Left lobe of liver (tissue), 2 donors: ENCODE measurements around the gene KRT6A. TPM values are rescaled to one million over a fixed set of nuclear protein-coding genes. Genes with fewer than 3 reads are reported as not detected.
A peak's percentile ranks its signal among the peaks of the same experiment; 100 is the strongest.
"Not testable (repeated sequence)": the region's sequence is repeated elsewhere in the genome, so short reads cannot be mapped to it uniquely, and the experiment has no call there.

Experiments
- ATAC-seq: fragments of 200-7000 bp; cut with Tn5 transposase; one replicate; pipeline ENCODE4 v1.9.1; 2020; ENCODE audit warnings: mild to moderate bottlenecking, moderate library complexity
- DNase-seq: peaks from one replicate; pipeline ENCODE4 v3.0.0-alpha.2; 2020; ENCODE audit warnings: low spot score
- total RNA-seq: library from RNA; stranded (reverse); gene quantifications from one replicate; pipeline ENCODE4 v1.2.1, GENCODE V29; 2021
- donor health status: DM: no; HTN: no; CAD: no; lungs with moderate emphysema.
- donor health status: DM: no; HTN: yes; CAD: no.

The KRT6A gene
- total RNA-seq, 1 donor from 2014 or later: not detected

DNA sequence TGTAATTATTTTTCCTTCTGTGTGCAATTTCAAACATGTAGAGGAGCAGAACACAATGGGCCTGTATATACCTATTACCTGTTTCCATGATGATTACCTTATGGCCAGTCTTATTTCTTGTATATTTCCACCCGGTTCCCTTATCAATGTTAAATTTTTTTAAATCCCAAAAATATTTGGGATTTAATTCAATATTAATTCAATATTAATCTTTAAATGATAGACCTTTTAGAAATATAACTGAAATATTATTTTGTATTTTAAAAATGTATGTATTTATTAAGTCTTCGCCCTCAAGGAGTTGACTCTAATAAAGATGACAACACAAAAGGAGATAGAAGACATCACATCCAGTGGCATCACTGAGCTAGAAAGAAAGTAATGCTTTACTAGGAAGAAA lies 18.8 kb downstream of the KRT6A start:
- ATAC-seq (no peak), DNase-seq (no peak)

GRCh38 chr12:52473768-52474167 lies 19.3 kb downstream of the KRT6A start, which contains the start of gene KRT6C:
Gene KRT6C, minus strand, starts transcription at chr12:52473805. Its CDS starts 68 bp downstream, at chr12:52473737.
- ATAC-seq (no peak), DNase-seq (no peak)

- no peak for DNase-seq
- peak; percentile 44 for ATAC-seq
Measured at GRCh38 chr12:52469853-52470252, 23.2 kb downstream of the KRT6A start.

DNA sequence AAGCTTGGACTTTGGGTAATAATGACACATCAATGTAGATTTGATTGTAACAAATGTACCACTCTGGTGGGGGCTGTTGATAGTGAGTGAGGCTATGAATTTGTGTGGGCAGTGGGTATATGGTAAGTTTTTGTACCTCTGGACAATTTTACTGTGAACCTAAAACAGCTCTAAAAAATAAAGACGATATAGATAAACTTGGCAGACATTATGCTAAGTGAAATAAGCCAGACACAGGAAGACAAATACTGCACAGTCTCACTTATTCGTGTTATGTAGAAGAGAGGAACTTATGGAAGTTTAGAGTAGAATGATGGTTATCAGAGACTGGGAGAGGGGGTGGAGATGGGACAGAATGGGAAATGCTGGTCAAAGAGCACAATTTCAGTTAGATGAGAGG lies 28.2 kb downstream of the KRT6A start:
- ATAC-seq (no peak), DNase-seq (no peak)

- ATAC-seq (no peak), DNase-seq (no peak)
Measured at GRCh38 chr12:52461693-52462092, 31.4 kb downstream of the KRT6A start.

- DNase-seq: no peak
- ATAC-seq: no peak
Measured at GRCh38 chr12:52458861-52459260, 34.2 kb downstream of the KRT6A start.

- ATAC-seq (no peak), DNase-seq (no peak)
Measured at GRCh38 chr12:52455821-52456220, 37.2 kb downstream of the KRT6A start.

DNA sequence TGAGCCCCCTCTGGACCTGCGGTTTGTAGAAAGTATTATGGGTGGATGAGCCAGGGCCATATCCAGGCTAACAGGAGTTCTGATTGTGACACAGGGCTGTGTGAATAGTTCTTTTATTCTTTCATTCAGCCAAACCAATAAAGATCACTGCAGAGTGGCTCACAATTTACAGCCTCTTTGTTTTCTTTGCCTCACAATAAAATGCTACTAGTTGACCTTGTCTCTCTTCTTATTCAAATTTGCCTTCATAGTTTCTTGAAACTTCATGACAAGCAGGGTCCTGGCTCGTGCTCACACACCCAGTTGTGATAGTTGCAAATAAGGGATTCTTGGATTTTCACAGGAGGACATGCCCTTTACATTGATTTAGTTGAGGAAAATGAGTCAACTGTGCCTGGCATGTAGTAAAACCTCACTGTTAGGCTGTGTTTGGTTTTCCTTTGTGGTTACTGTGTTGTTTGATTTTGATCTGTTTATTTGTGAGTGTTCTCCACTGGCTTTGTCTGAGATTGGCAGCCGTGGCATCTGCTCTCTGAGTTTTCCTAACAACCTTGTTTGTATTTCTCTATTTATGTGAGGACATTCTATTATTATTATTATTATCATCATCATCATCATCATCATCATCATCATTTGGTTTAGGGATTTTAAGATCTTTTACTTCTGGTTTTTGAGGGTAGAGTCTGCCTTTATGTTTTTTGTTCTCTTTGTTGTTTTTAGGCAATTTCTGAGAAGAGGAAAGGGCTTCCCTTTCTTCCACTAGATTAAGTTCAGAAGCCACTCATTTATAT lies 38.5 kb downstream of the KRT6A start:
- DNase-seq: no peak
- ATAC-seq: no peak

- no peak for ATAC-seq
- no peak for DNase-seq
Measured at GRCh38 chr12:52452101-52452500, 41.0 kb downstream of the KRT6A start, which contains the start of gene KRT6B. Gene KRT6B, minus strand, starts transcription at chr12:52452146. Its CDS starts 68 bp downstream, at chr12:52452078.

DNA sequence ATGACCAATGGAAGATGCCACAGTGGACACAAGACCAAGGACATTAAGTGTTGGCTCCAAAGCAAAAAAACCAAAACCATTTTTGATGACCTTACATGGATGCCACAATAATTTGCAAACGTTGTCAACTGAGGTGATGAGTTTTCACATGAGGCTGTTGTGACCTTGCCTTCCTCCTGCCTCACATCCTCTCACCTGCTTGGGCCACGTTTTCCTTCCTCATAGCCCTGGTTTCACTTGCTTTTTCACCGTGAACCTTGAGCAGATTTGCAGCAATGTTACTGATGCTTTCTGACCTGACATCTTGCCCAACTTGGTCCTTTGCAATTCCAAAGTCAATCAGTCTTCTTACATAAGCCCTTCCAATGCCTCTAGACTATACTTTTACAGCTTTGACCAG lies 44.8 kb downstream of the KRT6A start:
- ATAC-seq (no peak), DNase-seq (no peak)

GRCh38 chr12:52447196-52447595 lies 45.9 kb downstream of the KRT6A start:
- not testable (repeated sequence) for ATAC-seq, DNase-seq

DNA sequence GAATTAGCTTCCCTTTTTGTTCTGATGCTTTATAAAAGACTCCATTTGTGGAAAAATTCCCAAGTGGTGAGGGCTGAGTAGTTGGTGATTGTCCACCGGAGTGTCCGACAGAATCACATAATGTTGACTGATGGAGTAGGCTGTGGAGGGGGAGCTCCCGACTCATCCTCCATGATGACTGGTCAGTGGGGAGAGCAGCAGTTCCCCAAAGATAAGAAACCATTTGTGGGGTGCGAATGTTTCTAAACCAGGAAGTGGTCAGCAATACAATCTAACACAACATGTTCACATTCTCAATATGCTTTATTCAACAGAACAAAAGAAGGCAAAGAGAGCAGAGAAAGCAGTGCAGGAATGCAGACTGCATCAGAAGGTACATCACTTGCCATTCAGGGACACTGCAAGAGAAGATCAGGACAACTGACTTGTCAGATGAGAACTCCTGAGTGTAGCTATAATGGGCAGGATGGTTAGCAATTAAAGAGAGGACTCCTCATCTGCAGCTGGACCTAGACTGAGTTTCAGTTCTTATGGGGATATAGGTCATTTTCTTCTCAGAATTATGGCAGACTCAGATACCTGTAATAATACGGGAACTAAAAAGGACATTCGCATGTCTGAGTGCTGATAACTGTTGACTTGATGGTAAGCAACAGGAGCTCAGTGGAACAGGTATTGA lies 46.6 kb downstream of the KRT6A start:
- ATAC-seq (no peak), DNase-seq (no peak)

- DNase-seq (no peak), ATAC-seq (no peak)
Measured at GRCh38 chr12:52445876-52446275, 47.2 kb downstream of the KRT6A start.

GRCh38 chr12:52444647-52445595 lies 48.1 kb downstream of the KRT6A start:
- ATAC-seq (no peak), DNase-seq (no peak)

DNA sequence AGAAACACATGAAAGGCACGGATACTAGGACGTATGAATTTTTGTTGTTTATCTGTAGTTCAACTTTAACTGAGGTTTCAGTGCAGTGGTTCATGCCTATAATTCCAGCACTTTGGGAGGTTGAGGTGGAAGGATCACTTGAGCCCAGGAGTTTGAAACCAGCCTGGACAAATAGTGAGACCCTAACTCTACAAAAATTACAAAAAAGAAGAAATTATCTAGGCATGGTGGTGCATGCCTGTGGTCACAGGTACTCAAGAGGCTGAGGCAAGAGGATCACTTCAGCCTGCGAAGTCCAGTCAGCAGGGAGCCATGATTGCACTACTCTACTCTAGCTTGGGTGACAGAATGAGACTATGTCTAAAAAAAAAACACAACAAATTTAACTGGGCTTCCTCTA lies 49.1 kb downstream of the KRT6A start:
- DNase-seq (no peak), ATAC-seq (no peak)

DNA sequence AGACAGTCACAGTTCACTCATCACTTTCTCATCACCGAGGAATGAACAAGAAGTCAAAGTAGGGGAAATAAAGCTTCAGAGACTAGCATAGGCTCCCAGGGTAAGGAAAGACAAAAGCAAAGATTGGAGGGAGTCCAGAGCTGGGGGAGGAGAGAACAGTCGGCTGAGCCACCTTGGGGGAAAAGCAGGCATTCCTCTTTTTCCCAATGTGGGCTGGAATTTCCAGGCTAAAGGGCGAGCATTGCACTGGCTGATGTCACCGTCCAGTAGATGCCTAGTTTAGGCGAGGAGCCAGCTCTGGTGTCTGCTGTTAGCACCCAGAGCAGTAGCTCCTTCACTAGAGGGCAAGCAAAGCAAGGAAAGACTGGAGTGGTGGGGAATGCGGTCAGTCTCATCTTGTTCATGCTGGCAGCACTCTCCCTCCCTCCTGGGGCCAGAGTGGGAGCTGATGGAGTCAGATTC lies 50.4 kb downstream of the KRT6A start:
- DNase-seq: no peak
- peak; percentile 13 for ATAC-seq

- no peak for ATAC-seq
Measured at GRCh38 chr12:52441320-52441911, 51.6 kb downstream of the KRT6A start.

DNA sequence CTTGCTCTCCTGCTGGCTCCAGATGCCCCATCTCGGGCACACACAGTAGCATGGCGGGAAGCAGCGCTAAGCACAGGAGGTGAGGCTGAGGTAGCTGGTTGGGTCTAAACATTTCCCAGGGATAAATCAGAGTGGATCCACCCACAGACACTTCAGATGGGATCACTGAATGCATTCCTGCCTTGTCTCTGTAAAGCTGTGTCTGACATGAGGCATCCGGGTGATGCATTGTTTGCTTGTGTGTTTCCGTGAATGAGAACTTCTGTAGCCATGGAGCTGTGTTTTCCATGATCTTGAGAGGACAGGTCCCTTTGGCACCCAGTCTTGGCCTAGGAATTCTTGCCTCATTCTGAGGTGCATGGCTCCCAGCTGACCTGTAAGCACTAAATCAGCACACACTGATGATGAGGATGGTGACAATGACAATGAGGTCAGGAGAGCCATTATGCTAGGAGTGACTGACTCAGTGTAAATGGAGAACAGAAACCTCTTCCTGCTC lies 52.2 kb downstream of the KRT6A start:
- DNase-seq: no peak
- ATAC-seq: no peak

More at GRCh38 chr12:52441320-52441911, 51.6 kb downstream of the KRT6A start:
- DNase-seq: no peak

DNA sequence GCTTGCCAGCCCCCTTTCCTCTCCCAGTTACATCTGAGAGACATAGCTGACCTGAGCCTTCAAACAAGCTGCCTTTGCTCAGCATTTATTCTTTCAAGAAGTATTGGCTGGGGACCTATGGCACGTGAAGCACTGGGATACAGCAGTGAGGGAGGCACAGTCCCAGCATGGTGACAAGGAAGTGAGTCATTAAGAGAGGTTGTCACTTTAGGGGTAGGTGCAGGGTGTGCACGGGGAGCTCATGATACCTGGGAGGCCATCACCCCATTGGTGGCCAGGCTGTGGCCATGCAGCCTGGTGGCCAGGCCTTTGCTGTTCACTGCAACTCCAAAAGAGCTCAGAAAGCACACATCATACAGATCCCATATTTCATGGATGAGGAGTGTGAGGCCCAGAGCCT lies 53.2 kb downstream of the KRT6A start:
- ATAC-seq: no peak
- no peak for DNase-seq

- ATAC-seq (no peak), DNase-seq (no peak)
Measured at GRCh38 chr12:52439420-52439819, 53.6 kb downstream of the KRT6A start.
